OCI-LY7 (cell line): ENCODE data around the gene WDR18. TPM values are rescaled to one million over a fixed set of nuclear protein-coding genes. Genes with fewer than 3 reads are reported as not detected.

ENCODE experiments used
- BruUV-seq: library from RNA; stranded (reverse); fragments of 400-500 nt; replicated peaks from 2 replicates; lab custom pipeline; 2021; lab: Mats Ljungman, UMichigan
- CTCF ChIA-PET: fragments of 300-600 bp; sonication (Branson Sonifier 250); formaldehyde crosslinking; loops from one replicate; lab custom pipeline; 2022; ENCODE audit warnings: antibody characterized with exemption; ENCODE audit not compliant: unreplicated experiment; lab: Charles Lee
- POLR2A ChIA-PET: fragments of 300-600 bp; sonication (Branson Sonifier 250); formaldehyde crosslinking; loops from one replicate; lab custom pipeline; 2022; ENCODE audit warnings: antibody characterized with exemption; lab: Charles Lee
- DNase-seq: peaks from one replicate; pipeline ENCODE4 v3.0.0-alpha.2; 2015; ENCODE audit warnings: low spot score
- H2AFZ ChIP-seq: fragments of 200-600 bp; sonication (generic), shearing (Covaris generic); 2 replicates; pipeline ENCODE4 v1.6.1; 2014; ENCODE audit warnings: mild to moderate bottlenecking, antibody characterized with exemption, low read length, moderate library complexity
- H3K27ac ChIP-seq: fragments of 200-600 bp; sonication (generic); 2 replicates; pipeline ENCODE4 v1.5.1; 2014; ENCODE audit warnings: mixed run types, low read depth, mild to moderate bottlenecking, moderate library complexity, low read length, inconsistent platforms; ENCODE audit not compliant: poor library complexity, severe bottlenecking
- H3K36me3 ChIP-seq: fragments of 200-600 bp; sonication (generic); 2 replicates; pipeline ENCODE4 v1.6.1; 2014; ENCODE audit warnings: mild to moderate bottlenecking, antibody characterized with exemption, low read length, moderate library complexity, mixed read lengths; ENCODE audit not compliant: insufficient read depth
- H3K4me1 ChIP-seq: fragments of 200-600 bp; sonication (generic); 2 replicates; pipeline ENCODE4 v1.5.1; 2014; ENCODE audit warnings: mild to moderate bottlenecking, low read length; ENCODE audit not compliant: insufficient read depth, poor library complexity, severe bottlenecking
- H3K4me2 ChIP-seq: fragments of 200-600 bp; sonication (generic); 2 replicates; pipeline ENCODE4 v1.6.1; 2014; ENCODE audit warnings: mild to moderate bottlenecking, low read length
- H3K4me3 ChIP-seq: fragments of 200-600 bp; sonication (generic); 2 replicates; pipeline ENCODE4 v1.5.1; 2014; ENCODE audit warnings: mild to moderate bottlenecking, low read depth, low read length; ENCODE audit not compliant: poor library complexity, severe bottlenecking
- H3K79me2 ChIP-seq: fragments of 200-600 bp; sonication (generic); 2 replicates; pipeline ENCODE4 v1.6.1; 2016; ENCODE audit warnings: low read depth, mild to moderate bottlenecking, low read length, moderate library complexity, mixed read lengths; ENCODE audit not compliant: insufficient read depth
- H3K9me2 ChIP-seq: fragments of 200-600 bp; sonication (generic); 2 replicates; pipeline ENCODE4 v1.6.1; 2016; ENCODE audit warnings: mild to moderate bottlenecking, low read length, mixed read lengths; ENCODE audit not compliant: insufficient read depth
- H3K9me3 ChIP-seq: fragments of 200-600 bp; sonication (generic); 2 replicates; pipeline ENCODE4 v1.6.1; 2014; ENCODE audit warnings: mild to moderate bottlenecking, mixed run types, low read length, mixed read lengths
- H4K20me1 ChIP-seq: fragments of 200-600 bp; sonication (generic); 2 replicates; pipeline ENCODE4 v1.6.1; 2014; ENCODE audit warnings: mild to moderate bottlenecking, antibody characterized with exemption, low read length, moderate library complexity, mixed read lengths; ENCODE audit not compliant: insufficient read depth
- EZH2phosphoT487 ChIP-seq: fragments of 200-600 bp; sonication (generic); IDR thresholded peaks from 2 replicates; pipeline ENCODE4 v1.6.1; 2018; ENCODE audit warnings: low read depth, borderline replicate concordance, mild to moderate bottlenecking, mixed run types, antibody characterized with exemption, low read length, moderate library complexity, mixed read lengths
- intact Hi-C: fragments of 100-400 bp; cut with micrococcal nuclease; formaldehyde crosslinking; loops from one replicate; pipeline ENCODE4 v1.10.0; 2022; ENCODE audit not compliant: unreplicated experiment
- total RNA-seq, 2 experiments: library from RNA; depleted of rRNA in 1 of 2; stranded (reverse); fragments of >200 nt in 1 of 2; shearing (Covaris generic) in 1 of 2; gene quantifications; 2 replicates each; pipeline ENCODE4 v1.2.3, GENCODE V29; 2014 to 2022
- TF ChIP-seq, protein P1 (sequence below): fragments of 200-600 bp; sonication (generic); conservative IDR thresholded peaks from 2 replicates; pipeline ENCODE4 v1.5.1; 2014; ENCODE audit warnings: mild to moderate bottlenecking, antibody characterized with exemption, low read length, moderate library complexity, mixed read lengths

Gene WDR18
- total RNA-seq, 2 experiments from 2014 or later: 51.4 to 74.7 TPM

DNA sequence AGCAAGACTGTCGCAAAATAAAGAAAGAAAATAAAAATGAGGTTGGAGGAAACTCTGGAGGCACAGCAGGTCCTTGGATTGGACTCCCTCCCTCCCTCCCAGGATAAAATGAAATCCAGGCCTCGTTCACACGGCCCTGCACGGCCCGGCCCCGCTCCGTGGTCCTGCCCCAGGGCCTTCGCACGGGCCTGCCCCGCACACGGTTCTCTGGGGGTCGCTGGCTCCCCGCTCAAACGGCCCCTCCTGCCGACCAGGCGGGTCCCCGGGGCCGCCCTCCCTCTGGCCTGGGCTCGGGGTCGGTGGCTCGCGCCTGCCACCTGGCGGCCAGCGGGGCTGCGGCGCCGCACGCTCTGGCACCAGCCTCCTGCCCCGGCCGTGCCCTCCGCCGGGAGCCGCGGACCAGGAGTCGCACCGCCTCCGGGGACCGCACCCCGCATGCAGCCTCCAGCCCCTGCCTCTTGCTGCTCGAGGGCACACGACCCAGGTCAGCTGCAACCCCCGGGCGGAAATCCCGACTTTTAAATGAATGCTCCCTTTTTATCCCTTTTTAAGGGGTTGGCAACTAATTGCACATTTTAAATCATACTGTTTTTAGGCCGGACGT lies 1.5 kb upstream of the WDR18 start:
- no peak overlapping the region for H3K4me3 ChIP-seq
- DNase-seq: peak; percentile 80
- POLR2A ChIA-PET: no interaction called here

DNA sequence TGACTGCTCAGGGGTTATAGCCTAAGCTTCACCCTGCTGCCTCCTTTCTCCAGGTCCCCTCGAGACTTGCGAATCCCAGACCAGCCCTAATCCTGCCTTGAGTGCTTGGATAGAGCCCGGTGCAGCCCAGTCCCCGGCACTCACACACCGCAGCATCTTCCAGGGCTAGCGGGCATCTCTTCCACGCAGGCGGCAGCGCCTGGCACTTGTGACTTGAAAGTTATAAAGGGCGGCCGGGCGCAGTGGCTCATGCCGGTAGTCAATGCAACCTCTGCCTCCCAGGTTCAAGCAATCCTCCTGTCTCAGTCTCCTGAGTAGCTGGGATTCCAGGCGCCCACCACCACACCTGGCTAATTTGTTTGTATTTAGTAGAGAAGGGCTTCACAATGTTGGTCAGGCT lies 1.9 kb downstream of the WDR18 start:
- ChIA-PET CTCF (no interaction called here), POLR2A (no interaction called here)
- DNase-seq: no peak
- no peaks in the 10 kb centered on the region for H3K9me2 ChIP-seq
- TF ChIP-seq, protein P1, sequence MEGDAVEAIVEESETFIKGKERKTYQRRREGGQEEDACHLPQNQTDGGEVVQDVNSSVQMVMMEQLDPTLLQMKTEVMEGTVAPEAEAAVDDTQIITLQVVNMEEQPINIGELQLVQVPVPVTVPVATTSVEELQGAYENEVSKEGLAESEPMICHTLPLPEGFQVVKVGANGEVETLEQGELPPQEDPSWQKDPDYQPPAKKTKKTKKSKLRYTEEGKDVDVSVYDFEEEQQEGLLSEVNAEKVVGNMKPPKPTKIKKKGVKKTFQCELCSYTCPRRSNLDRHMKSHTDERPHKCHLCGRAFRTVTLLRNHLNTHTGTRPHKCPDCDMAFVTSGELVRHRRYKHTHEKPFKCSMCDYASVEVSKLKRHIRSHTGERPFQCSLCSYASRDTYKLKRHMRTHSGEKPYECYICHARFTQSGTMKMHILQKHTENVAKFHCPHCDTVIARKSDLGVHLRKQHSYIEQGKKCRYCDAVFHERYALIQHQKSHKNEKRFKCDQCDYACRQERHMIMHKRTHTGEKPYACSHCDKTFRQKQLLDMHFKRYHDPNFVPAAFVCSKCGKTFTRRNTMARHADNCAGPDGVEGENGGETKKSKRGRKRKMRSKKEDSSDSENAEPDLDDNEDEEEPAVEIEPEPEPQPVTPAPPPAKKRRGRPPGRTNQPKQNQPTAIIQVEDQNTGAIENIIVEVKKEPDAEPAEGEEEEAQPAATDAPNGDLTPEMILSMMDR: no peak
- TF ChIP-seq EZH2phosphoT487: no peak
- no peak overlapping the region for H3K4me3 ChIP-seq
- no TSS peak for BruUV-seq
- no peak overlapping the region for H2AFZ ChIP-seq
- no peaks in the 10 kb centered on the region for H3K9me3 ChIP-seq
- peaks cover 24% of the 10 kb centered on the region for H3K4me1 ChIP-seq
- no peak overlapping the region for H3K27ac ChIP-seq
- no peak overlapping the region for H3K4me2 ChIP-seq
- no peaks in the 10 kb centered on the region for H4K20me1 ChIP-seq
- peaks cover 39% of the 10 kb centered on the region for H3K36me3 ChIP-seq
- intact Hi-C loops: no loop called here
- H3K79me2 ChIP-seq: peaks cover 9% of the 10 kb centered on the region; the same call in 1 of the 2 replicates

More for the DNA sequence above, 1.5 kb upstream of the WDR18 start:
- Histone ChIP-seq H3K4me2 (peak overlapping the region; percentile 83), H3K9me2 (no peaks in the 10 kb centered on the region), H2AFZ (peak overlapping the region; percentile 46; the same call in 1 of the 2 replicates), H3K9me3 (no peaks in the 10 kb centered on the region), H3K27ac (no peak overlapping the region), H4K20me1 (no peaks in the 10 kb centered on the region), H3K4me1 (peaks cover 24% of the 10 kb centered on the region), H3K36me3 (peaks cover 16% of the 10 kb centered on the region; the same call in 1 of the 2 replicates), H3K79me2 (peaks cover 9% of the 10 kb centered on the region; the same call in 1 of the 2 replicates)
- intact Hi-C loops: loop anchor here (1.0 to 2.0 kb wide), 2 partner anchors 61 to 212 kb away; no protein-coding TSS in a partner anchor
- CTCF ChIA-PET: interaction anchor here (0.7 kb wide), 1 partner anchor 59 kb away, joined by 3 read pairs; no protein-coding TSS in a partner anchor
- BruUV-seq: no TSS peak
- no peak for TF ChIP-seq EZH2phosphoT487
- TF ChIP-seq, protein P1: peak; percentile 88

DNA sequence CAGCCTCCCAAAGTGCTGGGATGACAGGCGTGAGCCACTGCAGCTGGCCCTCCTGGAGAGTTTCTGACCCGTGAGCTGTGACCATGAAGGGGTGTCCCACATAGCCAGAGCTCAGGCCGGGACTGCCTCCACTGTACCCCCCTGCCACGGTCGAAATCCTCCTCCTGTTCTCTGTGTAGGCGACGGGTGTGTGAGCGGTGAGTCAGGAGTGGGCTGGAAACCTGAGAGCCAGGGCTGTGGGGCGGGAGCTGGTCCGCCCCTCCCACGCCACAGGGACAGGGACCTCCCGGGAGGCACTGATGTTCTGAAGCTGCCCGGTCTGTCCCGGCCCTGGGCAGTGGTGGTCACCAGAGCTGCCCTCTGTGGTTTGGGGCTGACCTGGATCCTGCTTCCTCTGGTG lies 3.9 kb downstream of the WDR18 start:
- POLR2A ChIA-PET: no interaction called here
- intact Hi-C loops: no loop called here
- TF ChIP-seq, protein P1: no peak
- no peak for TF ChIP-seq EZH2phosphoT487
- DNase-seq: no peak
- H3K36me3 ChIP-seq: peaks cover 55% of the 10 kb centered on the region
- peaks cover 21% of the 10 kb centered on the region for H3K4me1 ChIP-seq
- H3K9me2 ChIP-seq: no peaks in the 10 kb centered on the region
- peaks cover 9% of the 10 kb centered on the region; the same call in 1 of the 2 replicates for H3K79me2 ChIP-seq
- no peak overlapping the region for H3K4me2 ChIP-seq
- no TSS peak for BruUV-seq
- H3K4me3 ChIP-seq: no peak overlapping the region
- CTCF ChIA-PET: no interaction called here
- H4K20me1 ChIP-seq: no peaks in the 10 kb centered on the region
- no peak overlapping the region for H2AFZ ChIP-seq
- no peak overlapping the region for H3K27ac ChIP-seq
- H3K9me3 ChIP-seq: no peaks in the 10 kb centered on the region
